Smooth muscle cell of the brain vasculature (primary cell): Measurements from ENCODE around the gene SMARCA4.

Experiments used
- DNase-seq: peaks from one replicate; pipeline ENCODE4 v3.0.0-alpha.2; 2012; ENCODE audit warnings: low read depth, low spot score

The SMARCA4 gene

GRCh38 chr19:10960314-10961072 is at the start of gene SMARCA4:
Gene SMARCA4, plus strand, starts transcription at chr19:10961030. Its CDS starts 23,122 bp downstream, at chr19:10984152.
- DNase-seq = peak; percentile 96

GRCh38 chr19:10911579-10912363 is 49.1 kb upstream of the SMARCA4 start:
- no peak for DNase-seq

GRCh38 chr19:10912619-10913018 is 48.2 kb upstream of the SMARCA4 start:
- DNase-seq = no peak

GRCh38 chr19:10913716-10914340 is 47.0 kb upstream of the SMARCA4 start:
- no peak for DNase-seq

GRCh38 chr19:10915130-10916091 is 45.4 kb upstream of the SMARCA4 start:
- DNase-seq = no peak

- DNase-seq = no peak
Observed at GRCh38 chr19:10916602-10917001, 44.2 kb upstream of the SMARCA4 start.

GRCh38 chr19:10918359-10918758 is 42.5 kb upstream of the SMARCA4 start:
- DNase-seq = no peak

GRCh38 chr19:10919352-10920287 is 41.2 kb upstream of the SMARCA4 start:
- no peak for DNase-seq

- no peak for DNase-seq
Observed at GRCh38 chr19:10920288-10920655, 40.6 kb upstream of the SMARCA4 start.

GRCh38 chr19:10920781-10921180 is 40.0 kb upstream of the SMARCA4 start:
- DNase-seq = no peak

GRCh38 chr19:10921199-10921909 is 39.5 kb upstream of the SMARCA4 start:
- no peak for DNase-seq

GRCh38 chr19:10921910-10922637 is 38.8 kb upstream of the SMARCA4 start:
- DNase-seq = no peak

GRCh38 chr19:10922638-10923014 is 38.2 kb upstream of the SMARCA4 start:
- DNase-seq = no peak

GRCh38 chr19:10923260-10924112 is 37.3 kb upstream of the SMARCA4 start:
- no peak for DNase-seq

GRCh38 chr19:10924597-10924996 is 36.2 kb upstream of the SMARCA4 start:
- DNase-seq = no peak

- DNase-seq = no peak
Observed at GRCh38 chr19:10927730-10928562, 32.9 kb upstream of the SMARCA4 start.
